ENCODE measurements around the gene DRC7. TPM values are rescaled to one million over a fixed set of nuclear protein-coding genes. Genes with fewer than 3 reads are reported as not detected.

DRC7 gene
- not detected for total RNA-seq

- Histone ChIP-seq H3K36me3 (no peaks in the 10 kb centered on the region), H3K9me3 (no peaks in the 10 kb centered on the region), H3K27me3 (no peaks in the 10 kb centered on the region), H3K27ac (no peak within 1 kb of the TSS), H3K4me3 (no peak within 1 kb of the TSS), H3K4me1 (no peaks in the 10 kb centered on the region)
- intact Hi-C loops (cut with DNase I) = no loop called here
- TF ChIP-seq POLR2A (IDR thresholded peaks at IDR 0.05) (no peak), POLR2AphosphoS5 (IDR thresholded peaks at IDR 0.05; ENCODE audit: insufficient read depth in 1 of 2, low read depth in 1 of 2) (no peak), CTCF (IDR thresholded peaks at IDR 0.05) (no peak)
- no peak for DNase-seq (ENCODE audit: extremely low spot score in 2 of 2)
Observed at GRCh38 chr16:57694725-57695679, at the start of gene DRC7. DRC7 (plus strand) TSS chr16:57694806; CDS start chr16:57697950, 3,144 bp downstream.

- no peak for DNase-seq (ENCODE audit: extremely low spot score in 2 of 2)
- Histone ChIP-seq H3K27me3 (no peaks in the 10 kb centered on the region), H3K27ac (peak overlapping the region; percentile 60), H3K36me3 (no peaks in the 10 kb centered on the region), H3K4me1 (peaks cover 48% of the 10 kb centered on the region), H3K9me3 (no peaks in the 10 kb centered on the region), H3K4me3 (no peak overlapping the region)
- intact Hi-C loops (cut with DNase I) = loop anchor here (5.0 kb wide), 1 partner anchor 53 kb away; no protein-coding TSS in a partner anchor
- TF ChIP-seq CTCF (IDR thresholded peaks at IDR 0.05) (no peak), POLR2AphosphoS5 (IDR thresholded peaks at IDR 0.05; ENCODE audit: insufficient read depth in 1 of 2, low read depth in 1 of 2) (no peak), POLR2A (IDR thresholded peaks at IDR 0.05) (no peak)
Observed at GRCh38 chr16:57645169-57645568, 49.4 kb upstream of the DRC7 start.

GRCh38 chr16:57645691-57646387 is 48.8 kb upstream of the DRC7 start:
- H3K36me3 ChIP-seq = no peaks in the 10 kb centered on the region
- no peak for TF ChIP-seq POLR2A (IDR thresholded peaks at IDR 0.05)
- TF ChIP-seq CTCF (IDR thresholded peaks at IDR 0.05) = no peak
- no peak for TF ChIP-seq POLR2AphosphoS5 (IDR thresholded peaks at IDR 0.05; ENCODE audit: insufficient read depth in 1 of 2, low read depth in 1 of 2)
- H3K4me1 ChIP-seq = peaks cover 48% of the 10 kb centered on the region
- H3K27me3 ChIP-seq = no peaks in the 10 kb centered on the region
- DNase-seq (ENCODE audit: extremely low spot score in 2 of 2) = no peak
- no peaks in the 10 kb centered on the region for H3K9me3 ChIP-seq
- H3K4me3 ChIP-seq = no peak overlapping the region
- peak overlapping the region; percentile 60 for H3K27ac ChIP-seq
- intact Hi-C loops (cut with DNase I) = loop anchor here (5.0 kb wide), 1 partner anchor 54 kb away; no protein-coding TSS in a partner anchor

GRCh38 chr16:57646388-57647039 is 48.1 kb upstream of the DRC7 start:
- no peak for DNase-seq (ENCODE audit: extremely low spot score in 2 of 2)
- peaks cover 48% of the 10 kb centered on the region for H3K4me1 ChIP-seq
- no peak overlapping the region for H3K4me3 ChIP-seq
- TF ChIP-seq POLR2A (IDR thresholded peaks at IDR 0.05) = no peak
- H3K27me3 ChIP-seq = no peaks in the 10 kb centered on the region
- intact Hi-C loops (cut with DNase I) = loop anchor here (5.0 kb wide), 1 partner anchor 54 kb away; no protein-coding TSS in a partner anchor
- H3K36me3 ChIP-seq = peaks cover 0 to 7% of the 10 kb centered on the region in 2 donors
- no peaks in the 10 kb centered on the region for H3K9me3 ChIP-seq
- peak overlapping the region; percentile 60 for H3K27ac ChIP-seq
